Liver (tissue), 9 donors: ENCODE data around the gene LRRC53. TPM values are rescaled to one million over a fixed set of nuclear protein-coding genes. Genes with fewer than 3 reads are reported as not detected.

Source experiments
- DNase-seq: peaks from one replicate; pipeline ENCODE4 v3.0.0-alpha.2; 2017; ENCODE audit warnings: low spot score
- H3K27ac ChIP-seq, 2 donors: one replicate each; pipeline ENCODE4 v1.7.0; 2013; ENCODE audit warnings: inconsistent platforms in 2 of 2, low read length in 2 of 2, control low read depth in 1 of 2, low read depth in 1 of 2, mild to moderate bottlenecking in 1 of 2
- H3K27me3 ChIP-seq, 4 donors: one replicate each; pipeline versions ENCODE4 v1.6.1 to v1.7.0; 2013; ENCODE audit warnings: low read length in 3 of 4, inconsistent platforms in 1 of 4, mild to moderate bottlenecking in 1 of 4, moderate library complexity in 1 of 4; ENCODE audit not compliant: control insufficient read depth in 4 of 4, insufficient read depth in 4 of 4
- H3K36me3 ChIP-seq, 4 donors: one replicate each; pipeline versions ENCODE4 v1.6.1 to v1.7.0; 2013; ENCODE audit warnings: low read length in 3 of 4, mild to moderate bottlenecking in 3 of 4, low read depth in 1 of 4, moderate library complexity in 1 of 4; ENCODE audit not compliant: control insufficient read depth in 4 of 4, insufficient read depth in 3 of 4
- H3K4me1 ChIP-seq, 4 donors: one replicate each; pipeline versions ENCODE4 v1.6.1 to v1.7.0; 2013; ENCODE audit warnings: low read length in 3 of 4, mild to moderate bottlenecking in 3 of 4, moderate library complexity in 1 of 4; ENCODE audit not compliant: control insufficient read depth in 4 of 4, insufficient read depth in 4 of 4
- H3K4me3 ChIP-seq, 3 donors: one replicate each; pipeline versions ENCODE4 v1.6.1 to v1.7.0; 2013; ENCODE audit warnings: low read length in 3 of 3, control low read depth in 1 of 3, low read depth in 1 of 3, mild to moderate bottlenecking in 1 of 3
- H3K9ac ChIP-seq, 2 donors: one replicate each; pipeline ENCODE4 v1.7.0; 2013; ENCODE audit warnings: low read length in 2 of 2, mild to moderate bottlenecking in 2 of 2, moderate library complexity in 2 of 2, control low read depth in 1 of 2, low read depth in 1 of 2
- H3K9me3 ChIP-seq, 4 donors: one replicate each; pipeline versions ENCODE4 v1.6.1 to v1.7.0; 2013; ENCODE audit warnings: low read length in 3 of 4; ENCODE audit not compliant: control insufficient read depth in 4 of 4
- EGR1 ChIP-seq, 2 donors: IDR thresholded peaks; 2 replicates each; pipeline ENCODE4 v1.6.1; 2016 to 2018; ENCODE audit warnings: antibody characterized with exemption in 2 of 2, low read depth in 2 of 2
- FOXA1 ChIP-seq: IDR thresholded peaks from 2 replicates; pipeline ENCODE4 v1.6.1; 2016; ENCODE audit warnings: antibody characterized with exemption
- GABPA ChIP-seq, 2 donors: IDR thresholded peaks in 1 of 2; conservative IDR thresholded peaks in 1 of 2; 2 replicates each; pipeline ENCODE4 v1.6.1; 2016; ENCODE audit warnings: antibody characterized with exemption in 2 of 2, mild to moderate bottlenecking in 1 of 2, moderate library complexity in 1 of 2
- HNF4A ChIP-seq, 2 donors: conservative IDR thresholded peaks; 2 replicates each; pipeline ENCODE4 v1.6.1; 2016; ENCODE audit warnings: antibody characterized with exemption in 2 of 2, mild to moderate bottlenecking in 2 of 2
- HNF4G ChIP-seq: IDR thresholded peaks from 2 replicates; pipeline ENCODE4 v1.6.1; 2016; ENCODE audit warnings: antibody characterized with exemption
- JUND ChIP-seq, 2 donors: IDR thresholded peaks; 2 replicates each; pipeline ENCODE4 v1.6.1; 2016; ENCODE audit warnings: antibody characterized with exemption in 2 of 2
- NR2F2 ChIP-seq: IDR thresholded peaks from 2 replicates; pipeline ENCODE4 v1.6.1; 2016; ENCODE audit warnings: antibody characterized with exemption
- RAD21 ChIP-seq, 2 donors: IDR thresholded peaks; 2 replicates each; pipeline ENCODE4 v1.6.1; 2016; ENCODE audit warnings: antibody characterized with exemption in 2 of 2, mild to moderate bottlenecking in 2 of 2
- RXRA ChIP-seq, 2 donors: IDR thresholded peaks; 2 replicates each; pipeline ENCODE4 v1.6.1; 2017 to 2018; ENCODE audit warnings: antibody characterized with exemption in 2 of 2, mild to moderate bottlenecking in 1 of 2
- SP1 ChIP-seq: IDR thresholded peaks from 2 replicates; pipeline ENCODE4 v1.6.1; 2018; ENCODE audit warnings: antibody characterized with exemption, mild to moderate bottlenecking
- TAF1 ChIP-seq: conservative IDR thresholded peaks from 2 replicates; pipeline ENCODE4 v1.6.1; 2016; ENCODE audit warnings: antibody characterized with exemption, mild to moderate bottlenecking
- YY1 ChIP-seq: IDR thresholded peaks from 2 replicates; pipeline ENCODE4 v1.6.1; 2016; ENCODE audit warnings: antibody characterized with exemption, mild to moderate bottlenecking
- WGBS: extraction: QIAGEN DNeasy Blood & Tissue Kit; methylation state at CpG from one replicate; pipeline ENCODE4 v1.1.7; 2013; 5-methylcytosine and 5-hydroxymethylcytosine counted together
- polyA plus RNA-seq, 2 donors: library from polyadenylated mRNA; stranded (reverse) in 1 of 2; unstranded in 1 of 2; fragments of 200-250 nt in 1 of 2; fragments of >200 nt in 1 of 2; fragmentation: Nextera tagmentation in 1 of 2; extraction: Ambion mirVana in 1 of 2; gene quantifications; one replicate each; pipeline versions ENCODE4 v1.2.1 to v1.2.3, GENCODE V29; 2013 to 2015
- total RNA-seq, 2 donors: library from RNA; depleted of rRNA; stranded (reverse); fragments of >200 nt; gene quantifications; one replicate each; pipeline ENCODE4 v1.2.3, GENCODE V29; 2014
- TF ChIP-seq, protein P1 (sequence below): IDR thresholded peaks from 2 replicates; pipeline ENCODE4 v1.6.1; 2016; ENCODE audit warnings: antibody characterized with exemption
- TF ChIP-seq, protein P2 (sequence below): IDR thresholded peaks from 2 replicates; pipeline ENCODE4 v1.6.1; 2016; ENCODE audit warnings: antibody characterized with exemption
- TF ChIP-seq, protein P3 (sequence below): IDR thresholded peaks from 2 replicates; pipeline ENCODE4 v1.6.1; 2016; ENCODE audit warnings: antibody characterized with exemption
- TF ChIP-seq, protein P4 (sequence below): fragments of 150-350 bp; IDR thresholded peaks from 2 replicates; pipeline ENCODE4 v1.5.1; 2017; ENCODE audit warnings: improper control_type of control experiment, low read depth, low read length; ENCODE audit not compliant: missing input control
- TF ChIP-seq, protein P5 (sequence below): IDR thresholded peaks from 2 replicates; pipeline ENCODE4 v1.6.1; 2016; ENCODE audit warnings: antibody characterized with exemption, mild to moderate bottlenecking
- donor health status: healthy.
- donor health status: healthy.
- donor health status: healthy.
- donor health status: healthy.
- donor health status: healthy.

LRRC53 gene
- total and polyA plus RNA-seq, 4 donors: not detected

DNA sequence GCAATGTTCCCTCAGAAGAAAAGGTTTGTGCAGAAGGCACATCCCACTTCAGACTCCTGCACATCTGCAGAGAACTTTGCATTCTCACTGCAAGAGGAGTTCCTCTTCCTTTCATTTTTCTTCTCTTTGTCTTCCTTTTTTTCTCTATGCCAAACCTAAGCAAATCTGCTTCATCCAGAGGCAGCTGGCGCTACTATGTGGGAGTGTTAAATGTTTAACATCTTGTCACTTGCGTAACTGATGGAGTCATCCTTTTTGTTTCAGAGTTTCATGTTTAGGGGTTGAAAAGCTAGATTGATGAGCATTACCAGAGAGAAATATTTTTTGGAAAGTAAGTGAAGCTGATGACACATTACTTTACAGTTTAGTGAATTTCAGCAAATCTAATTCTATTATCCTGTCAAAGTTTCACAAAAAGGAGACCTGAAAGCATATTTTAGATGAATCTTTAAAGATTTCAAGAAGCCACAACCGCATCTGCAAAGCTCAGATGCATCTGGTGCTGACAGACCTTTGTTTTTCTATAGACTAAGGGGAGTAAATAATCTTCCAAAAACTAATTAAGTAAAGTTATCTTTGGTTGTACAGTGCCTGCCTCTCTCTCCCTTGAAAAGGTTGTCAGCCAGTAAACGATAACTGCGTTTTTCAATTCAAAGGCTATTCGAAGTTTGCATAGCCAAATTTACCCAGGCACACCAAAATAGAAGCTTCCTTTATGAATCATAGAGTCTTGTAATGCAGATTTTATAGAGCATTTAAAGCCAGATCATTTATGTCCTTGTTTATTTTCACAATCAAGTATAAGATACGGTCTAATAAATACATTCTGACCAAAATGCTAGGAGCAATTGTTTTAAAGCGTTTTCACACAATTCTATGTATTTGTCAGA, 1.2 kb upstream of the LRRC53 start:
- no peak for DNase-seq
- Histone ChIP-seq H3K27ac (no peak overlapping the region), H3K9me3 (no peaks in the 10 kb centered on the region), H3K4me1 (no peaks in the 10 kb centered on the region), H3K9ac (no peak overlapping the region), H3K4me3 (no peak overlapping the region), H3K36me3 (no peaks in the 10 kb centered on the region), H3K27me3 (peaks cover 0 to 8% (median 0%) of the 10 kb centered on the region in 4 donors)
- TF ChIP-seq, protein P1, sequence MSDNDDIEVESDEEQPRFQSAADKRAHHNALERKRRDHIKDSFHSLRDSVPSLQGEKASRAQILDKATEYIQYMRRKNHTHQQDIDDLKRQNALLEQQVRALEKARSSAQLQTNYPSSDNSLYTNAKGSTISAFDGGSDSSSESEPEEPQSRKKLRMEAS: no peak
- TF ChIP-seq, protein P2, sequence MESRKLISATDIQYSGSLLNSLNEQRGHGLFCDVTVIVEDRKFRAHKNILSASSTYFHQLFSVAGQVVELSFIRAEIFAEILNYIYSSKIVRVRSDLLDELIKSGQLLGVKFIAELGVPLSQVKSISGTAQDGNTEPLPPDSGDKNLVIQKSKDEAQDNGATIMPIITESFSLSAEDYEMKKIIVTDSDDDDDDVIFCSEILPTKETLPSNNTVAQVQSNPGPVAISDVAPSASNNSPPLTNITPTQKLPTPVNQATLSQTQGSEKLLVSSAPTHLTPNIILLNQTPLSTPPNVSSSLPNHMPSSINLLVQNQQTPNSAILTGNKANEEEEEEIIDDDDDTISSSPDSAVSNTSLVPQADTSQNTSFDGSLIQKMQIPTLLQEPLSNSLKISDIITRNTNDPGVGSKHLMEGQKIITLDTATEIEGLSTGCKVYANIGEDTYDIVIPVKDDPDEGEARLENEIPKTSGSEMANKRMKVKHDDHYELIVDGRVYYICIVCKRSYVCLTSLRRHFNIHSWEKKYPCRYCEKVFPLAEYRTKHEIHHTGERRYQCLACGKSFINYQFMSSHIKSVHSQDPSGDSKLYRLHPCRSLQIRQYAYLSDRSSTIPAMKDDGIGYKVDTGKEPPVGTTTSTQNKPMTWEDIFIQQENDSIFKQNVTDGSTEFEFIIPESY: no peak
- TF ChIP-seq GABPA (IDR thresholded peaks at IDR 0.05 in 1 of 2, conservative IDR thresholded peaks at IDR 0.05 in 1 of 2) (no peak), RXRA (IDR thresholded peaks at IDR 0.05) (no peak), YY1 (no peak), TAF1 (no peak), EGR1 (IDR thresholded peaks at IDR 0.05; ENCODE audit: low read depth in 2 of 2) (no peak), JUND (IDR thresholded peaks at IDR 0.05) (no peak), HNF4G (no peak), SP1 (no peak), RAD21 (IDR thresholded peaks at IDR 0.05) (no peak), FOXA1 (no peak), HNF4A (conservative IDR thresholded peaks at IDR 0.05) (no peak), NR2F2 (no peak)
- TF ChIP-seq, protein P3, sequence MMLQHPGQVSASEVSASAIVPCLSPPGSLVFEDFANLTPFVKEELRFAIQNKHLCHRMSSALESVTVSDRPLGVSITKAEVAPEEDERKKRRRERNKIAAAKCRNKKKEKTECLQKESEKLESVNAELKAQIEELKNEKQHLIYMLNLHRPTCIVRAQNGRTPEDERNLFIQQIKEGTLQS: no peak
- TF ChIP-seq, protein P4, sequence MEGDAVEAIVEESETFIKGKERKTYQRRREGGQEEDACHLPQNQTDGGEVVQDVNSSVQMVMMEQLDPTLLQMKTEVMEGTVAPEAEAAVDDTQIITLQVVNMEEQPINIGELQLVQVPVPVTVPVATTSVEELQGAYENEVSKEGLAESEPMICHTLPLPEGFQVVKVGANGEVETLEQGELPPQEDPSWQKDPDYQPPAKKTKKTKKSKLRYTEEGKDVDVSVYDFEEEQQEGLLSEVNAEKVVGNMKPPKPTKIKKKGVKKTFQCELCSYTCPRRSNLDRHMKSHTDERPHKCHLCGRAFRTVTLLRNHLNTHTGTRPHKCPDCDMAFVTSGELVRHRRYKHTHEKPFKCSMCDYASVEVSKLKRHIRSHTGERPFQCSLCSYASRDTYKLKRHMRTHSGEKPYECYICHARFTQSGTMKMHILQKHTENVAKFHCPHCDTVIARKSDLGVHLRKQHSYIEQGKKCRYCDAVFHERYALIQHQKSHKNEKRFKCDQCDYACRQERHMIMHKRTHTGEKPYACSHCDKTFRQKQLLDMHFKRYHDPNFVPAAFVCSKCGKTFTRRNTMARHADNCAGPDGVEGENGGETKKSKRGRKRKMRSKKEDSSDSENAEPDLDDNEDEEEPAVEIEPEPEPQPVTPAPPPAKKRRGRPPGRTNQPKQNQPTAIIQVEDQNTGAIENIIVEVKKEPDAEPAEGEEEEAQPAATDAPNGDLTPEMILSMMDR: no peak
- TF ChIP-seq, protein P5, sequence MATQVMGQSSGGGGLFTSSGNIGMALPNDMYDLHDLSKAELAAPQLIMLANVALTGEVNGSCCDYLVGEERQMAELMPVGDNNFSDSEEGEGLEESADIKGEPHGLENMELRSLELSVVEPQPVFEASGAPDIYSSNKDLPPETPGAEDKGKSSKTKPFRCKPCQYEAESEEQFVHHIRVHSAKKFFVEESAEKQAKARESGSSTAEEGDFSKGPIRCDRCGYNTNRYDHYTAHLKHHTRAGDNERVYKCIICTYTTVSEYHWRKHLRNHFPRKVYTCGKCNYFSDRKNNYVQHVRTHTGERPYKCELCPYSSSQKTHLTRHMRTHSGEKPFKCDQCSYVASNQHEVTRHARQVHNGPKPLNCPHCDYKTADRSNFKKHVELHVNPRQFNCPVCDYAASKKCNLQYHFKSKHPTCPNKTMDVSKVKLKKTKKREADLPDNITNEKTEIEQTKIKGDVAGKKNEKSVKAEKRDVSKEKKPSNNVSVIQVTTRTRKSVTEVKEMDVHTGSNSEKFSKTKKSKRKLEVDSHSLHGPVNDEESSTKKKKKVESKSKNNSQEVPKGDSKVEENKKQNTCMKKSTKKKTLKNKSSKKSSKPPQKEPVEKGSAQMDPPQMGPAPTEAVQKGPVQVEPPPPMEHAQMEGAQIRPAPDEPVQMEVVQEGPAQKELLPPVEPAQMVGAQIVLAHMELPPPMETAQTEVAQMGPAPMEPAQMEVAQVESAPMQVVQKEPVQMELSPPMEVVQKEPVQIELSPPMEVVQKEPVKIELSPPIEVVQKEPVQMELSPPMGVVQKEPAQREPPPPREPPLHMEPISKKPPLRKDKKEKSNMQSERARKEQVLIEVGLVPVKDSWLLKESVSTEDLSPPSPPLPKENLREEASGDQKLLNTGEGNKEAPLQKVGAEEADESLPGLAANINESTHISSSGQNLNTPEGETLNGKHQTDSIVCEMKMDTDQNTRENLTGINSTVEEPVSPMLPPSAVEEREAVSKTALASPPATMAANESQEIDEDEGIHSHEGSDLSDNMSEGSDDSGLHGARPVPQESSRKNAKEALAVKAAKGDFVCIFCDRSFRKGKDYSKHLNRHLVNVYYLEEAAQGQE: no peak
- WGBS: 72% methylated on average over 8 of the region's 8 CpGs
